NCI-H2171 treated with DMSO at 0.1 percent for 48 hours (cell line): Measurements from ENCODE around the gene TSBP1.
"Not testable (repeated sequence)": the region's sequence is repeated elsewhere in the genome, so short reads cannot be mapped to it uniquely, and the experiment has no call there.

Experiments
- DNase-seq: peaks from one replicate; lab custom pipeline; 2025; lab: John Stamatoyannopoulos, UW

Gene TSBP1

DNA sequence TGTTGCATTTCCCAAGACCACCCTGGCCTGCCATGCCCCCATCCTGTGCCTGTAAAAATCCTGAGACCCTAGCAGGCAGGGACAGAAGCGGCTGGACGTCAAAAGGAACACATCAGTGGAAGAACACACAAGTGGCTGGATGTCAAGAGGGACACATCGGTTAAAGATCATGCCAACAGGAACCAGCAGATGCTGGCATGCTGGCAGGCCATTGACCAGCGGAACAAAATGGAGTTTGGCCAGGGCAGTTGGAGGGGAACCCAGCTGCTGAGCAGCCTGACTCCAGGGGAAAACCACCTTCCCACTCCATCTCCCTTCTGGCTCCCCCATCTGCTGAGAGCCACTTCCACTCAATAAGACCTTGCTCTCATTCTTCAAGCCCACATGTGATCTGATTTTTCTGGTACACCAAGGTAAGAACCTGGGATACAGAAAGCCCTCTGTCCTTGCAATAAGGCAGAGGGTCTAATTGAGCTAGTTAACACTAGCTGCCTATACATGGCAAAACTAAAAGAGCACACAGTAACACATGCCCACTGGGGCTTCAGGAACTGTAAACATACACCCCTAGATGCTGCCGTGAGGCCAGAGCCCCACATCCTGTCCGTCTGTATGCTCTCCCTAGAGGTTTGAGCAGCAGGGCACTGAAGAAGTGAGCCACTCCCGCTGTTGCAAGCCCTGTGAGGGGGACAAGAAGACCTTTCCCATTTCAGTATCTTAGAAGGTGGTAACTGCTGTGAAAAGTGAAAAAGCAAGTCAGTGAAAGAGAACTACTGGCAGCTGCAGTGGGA, 4.2 kb upstream of the TSBP1 start:
- DNase-seq = no peak

DNA sequence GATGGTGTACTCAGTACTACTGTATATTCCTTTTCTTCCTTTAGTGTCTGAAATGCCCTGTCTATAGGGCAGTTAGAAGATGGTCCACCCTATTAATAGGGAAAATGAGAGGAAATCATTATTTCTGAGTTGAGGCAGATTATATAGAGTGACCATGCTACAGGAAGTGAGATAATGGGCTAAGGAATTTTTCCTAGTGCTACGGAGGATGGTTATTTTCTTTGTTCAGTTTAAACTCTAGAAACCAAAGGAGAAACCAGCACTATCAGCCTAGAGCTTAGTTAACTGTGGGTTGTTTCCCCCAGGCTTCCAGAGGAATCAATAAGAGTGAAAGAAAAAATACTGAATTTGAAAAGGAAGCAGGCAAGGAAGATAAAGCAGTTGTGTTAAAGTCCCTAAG, 474 bp downstream of the TSBP1 start:
- no peak for DNase-seq

DNA sequence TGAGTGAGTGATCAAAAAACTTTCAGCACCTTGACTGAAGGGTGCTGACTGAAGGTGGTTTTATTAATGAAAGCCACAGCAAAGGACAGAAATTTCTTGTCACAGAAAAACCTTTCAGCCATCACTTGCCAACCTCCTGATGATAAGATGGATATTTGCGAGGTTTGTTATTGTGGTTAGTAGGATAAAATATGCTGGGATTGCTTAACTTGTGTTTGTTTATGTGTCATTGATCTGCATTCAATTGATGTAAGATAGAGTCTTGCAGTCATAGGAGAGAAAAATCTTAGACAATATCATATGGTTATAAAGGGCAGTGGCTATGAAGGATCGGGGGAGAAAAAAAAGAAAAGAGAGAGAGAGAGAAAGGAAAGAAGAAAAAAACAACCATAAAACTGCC, 1.2 kb downstream of the TSBP1 start:
- no peak for DNase-seq

DNA sequence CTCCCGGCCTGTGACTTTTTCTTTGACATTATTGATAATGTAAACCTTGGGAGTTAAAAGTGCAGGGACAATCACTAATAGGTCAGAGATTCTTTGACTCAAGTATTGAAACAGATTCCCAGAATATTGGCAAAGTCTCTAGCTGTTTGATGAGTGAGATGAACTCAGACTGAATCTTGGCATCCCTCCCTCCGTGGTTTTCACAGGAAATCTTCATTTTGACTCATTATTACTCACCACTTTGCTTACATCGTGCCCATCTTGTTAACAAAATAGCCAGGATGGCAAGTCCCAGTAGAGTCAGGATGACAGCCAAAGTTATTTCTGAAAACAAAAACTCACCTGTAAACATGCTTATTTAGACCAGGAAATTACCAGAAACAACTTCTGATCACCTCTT, 2.0 kb downstream of the TSBP1 start:
- DNase-seq = no peak

DNA sequence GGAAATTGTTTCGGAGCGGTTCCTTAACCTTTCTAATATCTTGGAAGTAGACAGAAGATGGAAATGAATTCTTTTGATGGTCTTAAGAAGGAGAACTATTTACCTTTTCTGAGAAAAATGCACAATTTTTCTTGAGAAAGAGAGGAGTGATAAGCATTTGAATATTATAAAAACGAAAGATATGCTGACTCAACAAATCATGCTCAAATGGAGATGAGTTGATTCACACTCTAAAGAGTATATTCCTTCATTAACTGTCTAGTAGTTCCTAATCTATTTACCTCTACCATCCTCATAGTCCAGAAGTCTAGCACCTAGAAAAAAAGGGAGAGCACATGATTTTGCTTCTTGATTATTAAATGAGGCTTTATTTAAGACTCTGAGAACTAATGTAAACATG, 4.1 kb downstream of the TSBP1 start:
- DNase-seq = no peak

DNA sequence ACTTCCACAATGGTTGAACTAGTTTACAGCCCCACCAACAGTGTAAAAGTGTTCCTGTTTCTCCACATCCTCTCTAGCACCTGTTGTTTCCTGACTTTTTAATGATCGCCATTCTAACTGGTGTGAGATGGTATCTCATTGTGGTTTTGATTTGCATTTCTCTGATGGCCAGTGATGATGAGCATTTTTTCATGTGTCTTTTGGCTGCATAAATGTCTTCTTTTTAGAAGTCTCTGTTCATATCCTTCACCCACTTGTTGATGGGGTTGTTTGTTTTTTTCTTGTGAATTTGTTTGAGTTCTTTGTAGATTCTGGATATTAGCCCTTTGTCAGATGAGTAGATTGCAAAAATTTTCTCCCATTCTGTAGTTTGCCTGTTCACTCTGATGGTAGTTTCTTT, 12.5 kb downstream of the TSBP1 start:
- not testable (repeated sequence) for DNase-seq

DNA sequence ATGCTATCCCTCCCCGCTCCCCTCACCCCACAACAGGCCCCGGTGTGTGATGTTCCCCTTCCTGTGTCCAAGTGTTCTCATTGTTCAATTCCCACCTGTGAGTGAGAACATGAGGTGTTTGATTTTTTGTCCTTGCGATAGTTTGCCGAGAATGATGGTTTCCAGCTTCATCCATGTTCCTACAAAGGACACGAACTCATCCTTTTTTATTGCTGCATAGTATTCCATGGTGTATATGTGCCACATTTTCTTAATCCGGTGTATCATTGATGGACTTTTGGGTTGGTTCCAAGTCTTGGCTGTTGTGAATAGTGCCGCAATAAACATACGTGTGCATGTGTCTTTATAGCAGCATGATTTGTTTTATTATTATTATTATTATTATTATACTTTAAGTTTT, 13.2 kb downstream of the TSBP1 start:
- DNase-seq = not testable (repeated sequence)

DNA sequence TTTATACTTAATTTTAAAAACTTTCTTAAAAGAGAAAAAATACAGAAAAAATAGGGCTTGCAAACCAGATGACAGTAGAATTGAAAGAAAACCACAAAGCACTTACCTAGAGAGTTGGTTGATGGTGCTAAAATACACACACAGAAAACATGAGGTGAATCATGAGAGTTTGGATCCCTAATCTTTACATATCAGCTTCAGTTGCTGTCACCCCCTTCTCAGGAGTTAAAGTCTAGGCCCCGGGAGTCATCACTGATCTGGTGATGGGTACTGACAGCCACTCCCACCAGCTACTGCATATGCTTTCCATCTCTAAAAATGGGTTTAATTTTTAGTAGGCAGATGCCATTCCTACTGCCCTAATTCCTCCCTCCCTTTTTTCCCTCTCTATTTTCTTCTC, 16.7 kb downstream of the TSBP1 start:
- no peak for DNase-seq

DNA sequence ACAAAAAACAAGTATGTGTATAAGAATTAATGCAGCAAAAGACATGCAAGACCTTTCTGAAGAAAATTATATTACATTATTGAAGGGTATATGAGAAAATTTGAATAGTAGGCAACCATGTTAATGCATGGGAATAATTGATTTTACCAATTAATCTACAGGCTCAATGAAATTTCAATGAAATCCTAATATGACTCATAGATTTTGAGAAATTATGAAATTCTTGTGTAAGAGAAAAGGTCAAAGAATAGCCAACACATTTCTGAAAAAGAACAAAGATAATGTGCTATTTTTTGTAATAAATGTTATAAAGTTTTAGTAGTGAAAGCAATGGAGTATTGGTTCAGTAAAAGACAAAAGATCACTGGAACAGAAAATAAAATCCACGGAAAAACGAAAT, 18.4 kb downstream of the TSBP1 start:
- no peak for DNase-seq

DNA sequence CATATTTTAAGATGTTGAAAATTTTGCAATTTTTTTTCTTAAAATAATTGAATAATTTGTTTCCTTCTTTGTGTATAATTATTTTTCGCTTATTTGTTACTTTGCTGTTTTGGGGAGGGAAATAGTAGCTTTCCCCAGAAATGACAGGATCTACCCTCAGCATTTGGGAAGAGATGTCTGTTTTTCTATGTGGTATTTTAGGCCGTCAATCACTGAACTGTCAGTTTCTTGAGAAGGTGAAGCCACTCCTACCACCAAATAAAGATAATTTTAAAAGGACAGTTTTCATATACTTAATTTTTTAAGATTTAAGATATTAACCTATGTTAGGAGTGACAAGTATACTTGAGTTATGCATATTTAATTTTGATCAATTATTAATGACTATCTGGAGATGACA, 31.5 kb downstream of the TSBP1 start:
- no peak for DNase-seq

DNA sequence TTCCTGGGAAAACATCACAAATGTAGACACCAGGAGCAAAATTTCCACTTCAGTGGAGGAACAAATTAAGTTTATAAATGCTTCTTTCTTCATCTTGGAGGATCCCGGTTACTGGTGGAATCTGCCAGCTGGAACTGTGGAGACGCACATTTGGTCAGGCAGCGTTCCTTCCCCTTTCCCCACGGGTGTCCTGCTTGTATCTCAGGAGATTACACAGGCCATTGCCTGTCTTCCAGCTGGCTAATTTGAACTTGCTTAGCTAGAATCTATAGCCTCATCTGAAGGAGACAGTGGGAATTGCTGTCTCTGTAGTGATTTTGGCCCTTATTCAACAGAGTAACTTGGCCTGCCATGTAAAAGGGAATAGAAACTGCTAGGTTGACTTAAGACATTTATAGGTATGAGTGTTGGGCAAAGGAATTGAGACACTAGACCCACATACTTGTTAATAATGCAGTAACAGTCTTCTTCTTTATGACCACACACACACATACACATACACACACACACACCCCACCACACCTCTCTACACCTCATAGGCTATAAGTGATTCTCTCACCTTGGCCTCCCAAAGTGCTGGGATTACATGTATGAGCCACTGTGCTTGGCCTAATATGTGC, 34.4 kb downstream of the TSBP1 start:
- no peak for DNase-seq

DNA sequence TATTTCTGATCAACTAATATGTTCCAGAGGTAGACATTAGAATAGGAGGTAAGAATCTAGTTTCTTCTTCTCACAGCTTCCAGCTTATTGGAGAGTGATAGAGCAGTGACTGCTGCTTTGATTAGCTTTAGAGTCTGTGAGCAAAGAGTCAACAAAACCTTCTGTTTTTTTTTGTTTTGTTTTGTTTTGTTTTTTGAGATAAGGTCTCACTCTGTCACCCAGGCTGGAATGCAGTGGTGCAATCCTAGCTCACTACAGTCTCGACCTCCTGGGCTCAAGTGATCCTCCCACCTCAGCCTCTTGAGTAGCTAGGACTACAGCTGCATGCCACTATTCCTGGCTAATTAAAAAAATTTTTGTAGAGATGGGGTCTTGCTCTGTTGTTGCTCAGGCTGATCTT, 39.3 kb downstream of the TSBP1 start:
- no peak for DNase-seq

DNA sequence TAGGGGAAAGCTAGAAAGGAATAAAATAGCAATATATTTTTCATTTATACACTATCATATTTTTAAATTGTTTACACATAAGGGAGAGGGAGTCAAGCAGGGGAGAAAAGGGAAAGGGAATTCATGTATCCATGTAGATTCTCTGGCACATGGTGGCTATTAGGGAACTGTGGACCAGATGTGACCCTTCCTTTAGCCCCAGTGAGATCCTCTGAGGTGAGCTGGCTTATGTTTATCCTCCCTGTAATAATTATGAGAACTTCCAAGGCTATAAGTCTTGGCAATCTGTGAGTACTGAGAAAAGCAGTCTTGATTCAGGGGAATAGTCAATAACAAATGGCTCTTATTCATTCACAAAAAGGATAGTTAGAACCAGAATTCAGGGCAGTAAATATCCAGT, 42.6 kb downstream of the TSBP1 start:
- DNase-seq = no peak

DNA sequence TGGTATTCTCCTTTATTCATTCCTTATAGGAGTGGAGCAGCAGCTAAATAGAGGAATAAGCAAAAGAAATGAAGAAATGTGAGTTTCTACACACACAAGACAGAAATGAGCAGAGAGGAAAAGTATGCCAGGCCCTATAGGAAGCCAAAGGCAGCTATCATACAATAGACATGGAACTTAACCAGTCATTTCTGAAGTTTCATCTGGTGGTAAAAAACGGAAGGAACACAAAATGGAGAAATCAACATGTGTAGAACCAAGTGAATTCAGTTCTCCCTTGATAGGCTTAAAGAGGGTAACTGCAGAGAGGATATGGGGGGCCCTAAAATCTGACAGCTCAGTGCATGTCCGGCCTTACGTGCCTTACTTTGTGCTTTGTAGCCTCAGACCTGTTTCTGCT, 44.6 kb downstream of the TSBP1 start:
- DNase-seq = no peak

DNA sequence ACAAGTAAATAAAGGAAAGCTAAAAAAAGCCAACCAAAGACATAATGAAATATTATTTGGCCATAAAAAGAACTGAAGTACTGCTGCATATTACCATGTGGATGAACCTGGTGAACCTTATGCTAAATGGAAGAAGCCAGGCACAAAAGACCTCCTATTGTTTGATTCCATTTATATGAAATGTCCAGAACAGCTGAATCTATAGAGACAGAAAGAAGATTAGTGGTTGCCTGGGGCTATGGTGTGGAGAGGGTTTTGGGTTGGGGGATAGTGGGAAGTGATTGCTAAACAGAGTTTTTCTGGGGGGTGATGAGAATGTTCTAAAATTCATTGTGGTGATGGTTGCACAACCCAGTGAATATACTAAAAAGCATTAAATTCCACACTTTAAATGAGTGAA, 53.2 kb downstream of the TSBP1 start:
- no peak for DNase-seq

DNA sequence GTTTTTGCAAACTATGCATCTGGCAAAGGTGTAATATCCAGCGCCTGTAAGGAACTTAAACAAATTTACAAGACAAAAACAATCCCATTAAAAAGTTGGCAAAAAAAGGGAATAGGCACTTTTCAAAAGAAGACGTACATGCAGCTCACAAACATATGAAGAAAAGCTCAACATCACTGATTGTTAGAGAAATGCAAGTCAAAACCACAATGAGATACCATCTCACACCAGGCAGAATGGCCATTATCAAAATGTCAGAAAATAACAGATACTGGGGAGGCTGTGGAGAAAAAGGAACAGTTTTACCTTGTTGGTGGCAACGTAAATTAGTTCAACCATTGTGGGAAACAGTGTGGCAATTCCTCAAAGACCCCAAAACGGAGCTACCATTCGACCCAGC, 54.2 kb downstream of the TSBP1 start:
- no peak for DNase-seq

DNA sequence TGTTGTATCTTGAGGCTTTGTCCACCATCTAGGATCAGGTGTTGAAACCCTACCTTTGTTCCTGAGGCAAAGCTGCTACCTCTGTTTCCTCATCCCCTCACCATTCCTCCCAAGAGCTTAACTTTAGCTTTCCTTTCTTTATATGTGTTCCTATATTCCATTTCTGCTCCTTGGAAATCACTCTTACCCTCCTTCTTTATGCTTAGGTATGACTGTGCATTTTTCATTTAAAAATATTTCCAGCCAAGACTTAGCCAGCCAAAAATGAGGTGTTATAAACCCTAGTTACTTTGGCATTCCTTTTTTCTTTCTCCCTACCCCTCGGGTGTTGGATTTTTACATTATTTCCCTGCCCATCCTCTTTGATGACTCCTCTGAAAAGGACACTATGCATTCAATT, 57.7 kb downstream of the TSBP1 start:
- no peak for DNase-seq

DNA sequence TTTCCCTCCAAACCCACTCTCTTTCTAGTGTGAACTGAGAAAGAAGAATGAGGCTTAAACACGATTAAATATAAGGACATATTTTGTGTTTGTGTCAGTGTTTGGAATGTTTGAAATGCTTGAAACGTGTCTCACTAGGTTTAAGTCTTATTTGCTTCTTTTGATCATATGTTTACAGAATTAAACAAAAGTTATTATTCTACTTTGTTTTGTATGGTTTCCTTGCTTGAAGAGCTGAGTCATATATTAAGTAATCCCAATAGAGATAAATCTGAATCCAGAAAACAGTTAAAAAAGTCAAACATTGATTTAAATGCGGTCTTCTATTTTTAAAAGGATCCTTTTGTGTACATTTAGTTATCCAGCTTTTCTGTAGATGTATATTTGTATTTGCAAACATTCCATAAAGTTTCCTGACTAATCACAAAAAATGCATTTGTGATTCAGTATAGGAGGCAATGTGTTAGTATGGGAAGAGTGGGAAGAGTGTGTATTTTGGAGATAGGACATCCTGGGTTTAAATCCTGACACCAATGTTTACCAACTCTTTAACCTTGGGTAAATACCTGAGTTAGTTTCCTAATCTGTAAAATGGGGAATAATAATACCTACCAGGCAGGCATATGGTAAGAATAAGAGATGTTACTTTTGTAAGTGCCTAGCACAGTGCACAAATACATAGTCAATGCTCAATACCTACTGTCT, 72.9 kb downstream of the TSBP1 start:
- DNase-seq = no peak

DNA sequence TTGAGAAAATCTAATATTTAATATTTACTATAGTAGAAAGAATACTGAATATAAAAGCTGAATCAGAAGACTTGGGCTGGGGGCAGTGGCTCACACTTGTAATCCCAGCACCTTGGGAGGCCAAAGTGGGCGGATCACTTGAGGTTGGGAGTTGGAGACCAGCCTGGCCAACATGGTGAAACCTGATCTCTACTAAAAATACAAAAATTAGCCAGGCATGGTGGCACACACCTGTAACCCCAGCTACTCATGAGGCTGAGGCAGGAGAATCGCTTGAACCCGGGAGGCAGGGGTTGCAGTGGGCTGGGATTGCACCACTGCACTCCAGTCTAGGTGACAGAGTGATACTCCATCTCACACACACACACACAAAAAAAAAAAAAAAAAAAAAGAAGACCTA, 76.7 kb downstream of the TSBP1 start:
- not testable (repeated sequence) for DNase-seq

DNA sequence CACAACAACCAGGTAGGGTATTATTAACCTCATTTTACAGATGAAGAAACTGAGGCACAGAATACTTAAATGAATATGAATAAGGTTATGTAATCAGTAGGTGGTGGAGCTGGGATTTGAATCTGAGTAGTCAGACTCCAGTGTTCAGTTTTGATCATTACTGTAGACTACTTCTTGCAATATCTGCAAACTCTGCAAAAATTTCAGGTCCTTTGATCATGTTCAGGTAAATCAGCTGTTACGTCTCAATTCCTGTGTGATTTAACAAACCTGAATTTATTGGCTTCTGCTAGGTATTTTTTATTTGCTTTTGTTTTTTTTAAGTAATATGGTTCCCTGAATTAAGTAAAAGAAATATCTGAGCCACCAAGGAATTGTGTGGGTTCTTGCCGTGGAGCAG, 77.1 kb downstream of the TSBP1 start:
- DNase-seq = no peak

DNA sequence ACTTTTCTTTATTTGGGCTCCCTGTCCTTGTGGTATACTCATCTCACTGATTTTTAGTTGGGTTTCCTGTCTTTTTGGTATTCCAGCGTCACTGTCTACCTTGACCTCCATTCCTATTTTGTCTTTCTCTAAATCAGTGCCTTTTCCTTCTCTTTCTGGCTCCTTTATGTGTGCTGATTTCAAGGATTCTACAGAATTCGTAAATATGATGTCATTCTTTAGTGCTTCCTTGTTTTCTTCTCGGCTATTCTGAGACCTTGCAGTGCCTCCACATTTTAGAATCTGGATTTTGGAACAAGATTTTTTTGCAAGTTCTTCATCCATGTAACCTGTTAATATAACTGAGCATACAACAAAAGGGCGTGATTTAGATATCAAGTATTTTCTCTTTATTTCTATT, 78.0 kb downstream of the TSBP1 start:
- DNase-seq = no peak

DNA sequence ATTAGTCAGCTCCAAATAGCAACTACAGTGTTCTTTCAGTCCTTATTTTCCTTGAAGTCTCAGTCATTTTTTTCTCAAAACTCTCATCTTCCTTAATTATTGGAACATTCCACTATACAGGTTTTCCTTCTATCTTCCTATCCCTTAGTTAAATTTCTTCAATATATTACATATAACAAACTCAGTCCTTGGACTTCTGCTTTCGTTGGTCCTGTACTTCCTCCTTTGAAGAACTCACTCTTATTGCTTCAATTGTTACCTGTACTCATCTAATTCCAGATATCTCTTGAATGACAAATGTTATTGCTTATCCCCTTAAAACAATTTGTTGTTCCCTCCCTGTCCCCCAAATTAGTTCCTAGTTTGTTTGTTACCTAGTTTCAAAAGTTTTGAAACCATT, 80.2 kb downstream of the TSBP1 start:
- no peak for DNase-seq

DNA sequence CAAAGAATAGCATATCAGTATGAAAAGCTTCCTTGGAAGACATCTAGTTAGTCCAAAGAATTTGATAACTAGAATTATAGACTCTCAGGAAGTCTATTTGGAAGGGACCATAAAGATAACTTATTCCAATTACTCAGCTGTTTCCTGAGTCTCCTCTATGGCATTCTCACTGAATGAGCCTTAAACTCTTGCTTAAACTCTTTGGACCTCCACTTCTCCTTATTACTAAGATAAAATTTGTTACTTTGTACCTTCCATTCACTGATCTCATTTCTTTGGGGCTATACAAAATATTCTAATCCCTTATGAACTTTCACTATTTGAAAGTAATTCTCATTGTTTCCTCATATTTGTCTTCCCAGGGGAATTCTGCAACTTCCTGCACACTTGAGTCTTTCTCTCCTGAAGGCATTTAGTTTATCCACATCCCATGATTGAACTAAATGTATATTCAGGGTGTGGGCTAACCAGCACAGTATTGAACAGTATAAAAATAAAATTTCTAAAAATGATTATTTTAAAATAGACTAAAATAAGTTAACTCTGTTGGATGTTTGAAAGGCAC, 80.7 kb downstream of the TSBP1 start:
- DNase-seq = no peak
